HG03342 (cell line): ENCODE data around the gene UBE2G2.

Source experiments
- ATAC-seq: cut with Tn5 transposase; IDR thresholded peaks from one replicate; pipeline ENCODE4 v1.9.1; 2021; ENCODE audit warnings: mild to moderate bottlenecking, moderate library complexity; ENCODE audit not compliant: unreplicated experiment

Gene UBE2G2

GRCh38 chr21:44752671-44753235 lies 48.9 kb downstream of the UBE2G2 start:
- no peak for ATAC-seq

GRCh38 chr21:44751799-44752636 lies 49.6 kb downstream of the UBE2G2 start:
- no peak for ATAC-seq

DNA sequence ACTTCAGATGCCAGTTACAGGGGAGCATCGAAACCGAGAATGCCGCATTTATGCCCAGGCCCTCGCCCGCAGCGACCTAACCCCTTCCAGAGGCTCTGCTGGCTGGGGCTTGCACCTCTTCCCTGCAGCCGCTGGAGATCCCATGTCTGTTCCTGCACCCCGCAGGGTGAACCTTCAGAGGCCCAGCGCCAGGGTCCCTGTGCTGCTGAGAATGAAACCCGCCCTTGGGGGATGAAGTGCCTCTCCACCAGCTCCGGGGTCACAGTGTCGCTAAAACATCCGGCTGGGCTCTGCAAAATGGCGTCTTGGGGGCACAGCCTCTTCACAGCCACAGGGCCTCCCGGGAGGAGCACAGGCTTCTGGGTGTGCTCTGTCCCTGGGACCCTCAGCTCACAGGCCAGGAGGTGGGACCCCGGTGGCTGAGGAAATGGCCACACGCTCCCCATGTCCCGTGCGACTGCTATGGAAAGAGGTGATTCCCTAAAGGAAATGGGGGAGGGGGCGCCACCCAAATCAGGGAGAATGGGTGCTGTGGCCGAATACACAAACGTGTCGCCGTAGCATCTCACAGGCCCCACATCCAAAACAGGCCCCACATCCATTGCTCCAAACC lies 50.3 kb downstream of the UBE2G2 start:
- ATAC-seq: no peak

GRCh38 chr21:44750675-44751025 lies 51.0 kb downstream of the UBE2G2 start:
- no peak for ATAC-seq

DNA sequence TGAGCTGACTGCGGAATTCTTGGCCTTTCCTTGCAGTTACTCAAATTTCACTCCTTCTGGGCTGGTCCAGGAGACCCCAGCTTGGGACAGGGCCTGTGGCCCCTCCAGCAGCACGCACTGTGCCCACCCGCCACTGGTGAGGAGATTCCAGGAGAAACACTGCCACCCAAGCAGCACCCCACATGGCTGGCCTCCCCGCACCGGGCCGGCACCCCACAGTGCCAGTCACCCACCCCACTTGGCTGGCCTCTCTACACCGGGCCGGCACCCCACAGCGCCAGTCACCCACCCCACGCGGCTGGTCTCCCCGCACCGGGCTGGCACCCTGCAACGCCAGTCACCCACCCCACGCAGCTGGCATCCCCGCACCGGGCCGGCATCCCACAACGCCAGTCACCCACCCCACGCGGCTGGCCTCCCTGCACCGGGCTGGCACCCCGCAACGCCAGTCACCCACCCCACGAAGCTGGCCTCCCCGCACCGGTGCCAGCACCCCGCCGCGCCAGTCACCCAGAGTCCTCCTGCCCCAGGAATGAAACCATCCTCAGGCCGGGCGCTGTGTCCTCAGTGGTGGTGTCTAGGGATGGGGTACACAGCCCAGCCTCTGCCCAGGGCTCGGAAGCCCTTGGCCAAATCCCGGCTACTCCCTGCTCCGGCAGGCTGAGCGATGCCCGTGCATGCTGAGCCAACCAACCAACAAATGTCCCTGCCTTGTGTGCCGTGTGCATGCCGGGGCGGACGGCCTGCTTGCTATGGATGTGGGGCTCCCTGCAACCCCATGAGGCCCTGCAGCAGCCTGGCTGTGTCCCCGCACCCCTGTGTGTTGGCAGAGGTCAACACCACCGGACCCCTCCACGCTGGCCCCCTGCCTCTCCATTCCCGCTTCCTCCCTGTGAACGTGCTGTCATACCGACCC lies 51.6 kb downstream of the UBE2G2 start:
- ATAC-seq: no peak

- no peak for ATAC-seq
Measured at GRCh38 chr21:44749116-44749758, 52.4 kb downstream of the UBE2G2 start.

- no peak for ATAC-seq
Measured at GRCh38 chr21:44748621-44749020, 53.0 kb downstream of the UBE2G2 start.

DNA sequence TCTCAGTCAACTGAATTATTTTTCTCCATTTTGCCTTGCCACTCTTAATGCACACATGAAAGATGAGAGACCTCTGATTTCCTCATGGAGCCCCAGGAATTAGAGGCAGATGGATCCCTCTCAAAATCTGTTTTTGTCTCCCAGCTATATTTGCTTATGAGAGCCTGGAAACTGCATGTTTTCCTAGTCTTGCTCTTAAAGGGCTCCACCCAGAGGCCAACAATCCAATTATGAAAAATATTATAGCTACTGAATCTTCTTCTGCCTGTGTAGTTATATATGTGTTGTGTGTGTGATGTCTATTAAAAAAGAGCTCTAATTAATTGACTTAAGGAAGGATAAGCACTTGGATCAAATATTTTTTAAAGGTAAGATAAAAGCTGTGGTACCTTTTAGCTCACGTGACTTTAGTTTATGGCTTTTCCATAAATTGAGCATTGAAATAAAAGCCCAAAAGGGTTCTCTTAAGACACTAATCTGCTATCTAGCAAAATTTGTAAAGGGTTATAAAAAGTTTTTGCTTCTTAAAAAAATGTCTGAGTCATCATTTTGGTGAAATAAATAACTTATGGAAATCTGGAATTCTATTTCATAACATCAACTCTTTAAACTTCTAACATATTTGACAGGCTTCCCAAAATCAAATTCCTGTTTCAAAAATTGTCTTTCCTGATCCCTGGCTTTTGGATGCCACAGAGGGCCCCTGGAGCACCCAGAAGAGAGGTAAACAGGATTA lies 59.0 kb downstream of the UBE2G2 start:
- ATAC-seq: no peak

DNA sequence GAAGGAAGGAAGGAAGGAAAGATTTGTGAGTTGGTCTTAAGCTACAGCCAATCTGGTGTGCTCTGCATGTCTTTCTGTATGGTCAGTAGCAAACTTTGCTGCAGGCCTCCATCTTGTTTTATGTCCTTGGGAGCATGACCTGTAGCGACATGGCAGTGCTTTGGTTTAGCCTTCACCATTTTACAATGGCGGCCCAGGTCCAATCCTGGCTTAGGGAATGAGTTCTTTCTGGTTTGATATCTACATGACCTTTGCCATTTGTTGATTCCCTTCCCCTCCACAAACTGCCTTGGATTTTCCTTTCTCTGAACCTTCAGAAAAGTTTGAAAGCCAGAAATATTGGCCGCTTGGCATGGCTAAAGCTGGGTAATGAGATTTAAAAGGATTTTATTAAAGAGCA lies 59.7 kb downstream of the UBE2G2 start:
- no peak for ATAC-seq

GRCh38 chr21:44740742-44741141 lies 60.9 kb downstream of the UBE2G2 start:
- ATAC-seq: no peak

- ATAC-seq: no peak
Measured at GRCh38 chr21:44739316-44739715, 62.3 kb downstream of the UBE2G2 start.

- no peak for ATAC-seq
Measured at GRCh38 chr21:44738621-44739020, 63.0 kb downstream of the UBE2G2 start.

DNA sequence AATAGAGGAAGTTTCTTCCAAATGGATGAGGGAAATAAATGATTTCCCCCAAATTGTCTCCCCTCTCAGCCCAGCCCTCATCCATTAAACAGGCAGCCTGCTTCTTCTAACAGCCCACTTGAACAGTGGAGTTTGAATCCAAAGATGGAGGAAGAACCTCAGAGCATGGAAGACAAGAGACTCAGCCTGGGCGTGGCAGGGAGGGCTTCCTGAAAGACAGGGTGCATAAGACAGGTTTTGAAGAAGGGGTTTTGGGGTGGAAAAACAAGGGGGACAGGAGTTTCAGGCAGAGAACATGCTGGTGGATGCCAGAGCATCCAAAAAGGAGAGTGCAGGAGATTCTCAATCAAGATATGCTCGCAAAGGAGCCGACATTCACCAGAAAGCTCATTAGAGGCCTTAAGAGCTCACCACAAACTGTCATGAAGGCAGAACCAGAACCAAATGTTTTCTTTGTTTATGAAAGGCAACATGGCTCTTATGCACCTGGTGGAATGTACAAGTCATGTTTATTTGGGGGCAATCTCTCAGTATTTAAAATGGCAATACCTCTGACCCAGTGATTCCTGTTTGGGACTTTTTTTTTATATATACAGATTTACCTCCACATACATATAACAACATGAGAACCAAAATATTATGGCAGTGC lies 63.8 kb downstream of the UBE2G2 start:
- no peak for ATAC-seq

DNA sequence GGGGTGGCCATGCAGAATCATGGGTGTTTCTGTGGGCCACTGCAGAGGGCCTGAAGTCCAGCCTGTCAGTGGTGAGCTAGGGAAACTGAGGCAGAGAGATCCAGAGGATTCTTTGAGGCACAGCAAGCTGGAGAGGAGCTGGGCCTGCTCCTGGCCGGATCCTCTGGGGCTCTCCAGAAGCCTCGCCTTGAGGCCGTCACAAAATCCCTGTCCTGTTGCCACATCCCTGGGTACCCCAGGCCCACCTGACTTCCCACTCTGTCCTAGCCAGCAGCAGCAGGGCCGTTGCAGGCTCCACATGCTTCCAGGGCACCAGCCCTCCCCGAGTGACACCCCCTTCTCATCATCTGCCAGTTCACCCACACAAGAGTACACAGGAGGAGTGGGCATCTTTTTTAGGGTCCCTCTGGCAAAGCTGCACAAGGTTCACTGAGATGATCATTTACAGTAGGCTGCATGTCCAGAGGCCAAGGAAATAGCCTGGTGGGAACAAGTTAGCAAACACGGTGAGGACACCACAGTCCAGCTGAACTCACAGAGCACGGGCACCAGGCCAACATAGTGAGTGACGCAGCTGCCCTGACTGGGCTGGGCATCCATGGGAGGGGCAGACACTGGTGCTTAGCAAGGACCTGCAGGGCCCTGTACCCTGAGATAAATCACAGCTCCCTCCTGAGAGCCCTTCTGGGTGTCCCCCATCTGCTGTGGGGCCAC lies 65.2 kb downstream of the UBE2G2 start:
- ATAC-seq: no peak

- no peak for ATAC-seq
Measured at GRCh38 chr21:44735821-44736220, 65.8 kb downstream of the UBE2G2 start.

DNA sequence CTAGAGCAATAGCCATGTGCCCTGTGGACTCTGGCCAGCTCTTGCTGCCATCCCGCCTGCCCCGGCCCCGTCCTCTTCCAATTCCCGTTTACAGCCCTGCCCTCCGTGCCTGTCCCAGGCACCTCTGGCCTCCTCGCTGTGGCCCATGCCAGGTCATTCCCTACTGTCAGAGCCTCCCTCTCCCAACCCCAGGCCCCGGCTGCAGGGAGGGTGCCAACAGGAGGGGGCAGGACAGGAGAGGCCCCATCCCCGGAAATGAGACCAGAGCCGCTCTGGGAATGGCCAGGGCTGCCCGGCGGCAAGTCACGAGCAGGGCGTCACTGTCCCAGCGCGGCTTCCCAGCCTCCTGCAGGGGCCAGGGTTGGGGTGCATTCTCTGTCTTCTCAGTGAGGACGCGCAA lies 66.8 kb downstream of the UBE2G2 start:
- no peak for ATAC-seq

DNA sequence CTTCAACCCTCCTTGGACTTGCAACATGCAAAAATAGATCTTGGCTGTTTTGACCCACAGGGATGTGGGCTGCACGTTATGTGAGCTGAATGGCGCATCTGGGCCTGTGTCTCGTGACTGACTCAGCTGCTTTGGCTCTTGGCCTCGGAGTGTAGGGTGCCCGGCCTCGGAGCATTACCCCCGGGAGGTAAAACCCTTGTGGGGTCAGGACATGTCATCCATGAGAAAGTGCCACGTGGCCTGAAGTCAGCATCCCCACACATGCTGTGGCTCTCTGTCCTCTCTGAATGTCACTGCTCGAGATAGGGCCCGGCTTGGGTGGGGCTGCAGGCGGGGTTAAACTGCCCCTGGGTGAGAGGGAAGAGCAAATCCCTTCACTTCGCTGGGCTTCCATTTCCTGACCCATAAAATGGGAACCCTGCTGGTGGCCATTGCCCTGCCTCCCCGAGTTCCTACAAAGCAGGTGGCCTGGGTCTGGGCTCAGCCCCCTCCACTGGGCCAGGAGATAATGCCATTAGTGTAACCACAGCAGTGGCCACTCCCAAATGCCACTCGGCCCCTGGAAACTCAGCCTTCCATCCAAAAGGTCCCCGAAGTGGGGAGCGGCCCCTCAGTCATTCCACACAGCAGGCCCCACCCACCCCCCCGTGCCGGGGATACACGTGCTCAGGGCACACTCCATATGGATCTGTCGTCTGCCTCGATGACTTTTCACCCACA lies 67.4 kb downstream of the UBE2G2 start:
- no peak for ATAC-seq

DNA sequence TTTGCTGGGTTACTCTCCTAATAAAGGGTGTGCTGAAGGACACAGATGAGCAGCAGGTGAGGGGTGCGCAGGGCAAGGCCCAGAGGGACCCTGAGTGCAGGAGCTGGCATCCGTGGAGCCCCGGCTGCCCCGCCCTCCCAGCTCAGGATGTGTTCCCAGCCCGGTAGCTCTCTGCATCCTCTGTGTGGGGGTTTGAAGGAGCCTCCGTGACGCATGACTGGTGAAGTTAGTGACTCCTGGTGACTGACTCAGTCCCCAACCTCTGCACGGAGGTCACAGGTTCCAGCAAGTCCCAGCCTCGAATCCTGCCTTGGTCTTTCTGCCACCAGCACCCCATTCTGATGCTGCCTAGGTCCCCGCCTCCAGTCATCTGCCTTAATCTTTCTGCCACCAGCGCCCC lies 68.7 kb downstream of the UBE2G2 start:
- no peak for ATAC-seq
